Activated naive CD4-positive, alpha-beta T cell treated with Interleukin-2 at 50 U/mL for 16 hours (primary cell): ENCODE results near the gene FOXJ3.

ENCODE experiments used
- DNase-seq: peaks from one replicate; pipeline ENCODE4 v3.0.0-alpha.2; 2020

Gene FOXJ3

GRCh38 chr1:42139444-42139843 is 195.6 kb downstream of the FOXJ3 start:
- no peak for DNase-seq

GRCh38 chr1:42138586-42138985 is 196.4 kb downstream of the FOXJ3 start:
- DNase-seq = no peak

- DNase-seq = no peak
These were observed 197.3 kb downstream of the FOXJ3 start for GRCh38 chr1:42137766-42138165.

GRCh38 chr1:42136466-42136865 is 198.6 kb downstream of the FOXJ3 start:
- DNase-seq = no peak

GRCh38 chr1:42135426-42135825 is 199.6 kb downstream of the FOXJ3 start:
- DNase-seq = no peak

GRCh38 chr1:42133809-42134526 is 201.1 kb downstream of the FOXJ3 start:
- DNase-seq = no peak

- DNase-seq = no peak
These were observed 201.6 kb downstream of the FOXJ3 start for GRCh38 chr1:42133390-42133789.

- no peak for DNase-seq
These were observed 204.9 kb downstream of the FOXJ3 start for GRCh38 chr1:42130061-42130660.

- no peak for DNase-seq
These were observed 206.1 kb downstream of the FOXJ3 start for GRCh38 chr1:42128964-42129363.

GRCh38 chr1:42128499-42128898 is 206.5 kb downstream of the FOXJ3 start:
- no peak for DNase-seq

GRCh38 chr1:42127767-42128166 is 207.3 kb downstream of the FOXJ3 start:
- no peak for DNase-seq
